SK-N-MC (cell line): ENCODE data around the gene PTCH2.

Experiments
- EZH2 ChIP-seq: fragments of 200-600 bp; sonication (generic); IDR thresholded peaks from one replicate; pipeline ENCODE4 v1.6.1; 2017; ENCODE audit warnings: antibody characterized with exemption
- FOXP2 ChIP-seq: optimal IDR thresholded peaks from 2 replicates; pipeline ENCODE3; 2011; ENCODE audit warnings: mild to moderate bottlenecking, moderate library complexity; ENCODE audit not compliant: insufficient read depth; ENCODE audit errors: extremely low read length, control extremely low read depth
- POLR2AphosphoS5 ChIP-seq: IDR thresholded peaks from 2 replicates; pipeline ENCODE4 v1.6.1; 2012; ENCODE audit warnings: mild to moderate bottlenecking, low read depth, low read length, borderline replicate concordance

GRCh38 chr1:44860891-44861425 lies 17.9 kb upstream of the PTCH2 start:
- TF ChIP-seq EZH2, result no peak
- TF ChIP-seq POLR2AphosphoS5, result no peak
- no peak for TF ChIP-seq FOXP2
